Small intestine (tissue), 7 donors: ENCODE data around the gene PPP1R12B. TPM values are rescaled to one million over a fixed set of nuclear protein-coding genes. Genes with fewer than 3 reads are reported as not detected.

Experiments used
- DNase-seq, 2 donors: peaks; one replicate each; pipeline versions ENCODE4 v3.0.0 to v3.0.0-alpha.2; 2013
- FAIRE-seq: peaks from 2 replicates; lab custom pipeline; 2012; peaks lifted over from hg19 to GRCh38; lab: Jason Lieb, UNC
- H3K27ac ChIP-seq, 3 donors: one replicate each; pipeline ENCODE4 v1.5.1; 2013; ENCODE audit warnings: low read length in 2 of 3, mild to moderate bottlenecking in 2 of 3, control low read depth in 1 of 3, inconsistent platforms in 1 of 3, low read depth in 1 of 3, moderate library complexity in 1 of 3
- H3K27me3 ChIP-seq, 3 donors: one replicate each; pipeline ENCODE4 v1.6.1; 2013; ENCODE audit warnings: low read length in 3 of 3, inconsistent platforms in 1 of 3; ENCODE audit not compliant: control insufficient read depth in 3 of 3, insufficient read depth in 3 of 3
- H3K36me3 ChIP-seq, 3 donors: one replicate each; pipeline ENCODE4 v1.6.1; 2013; ENCODE audit warnings: low read length in 3 of 3, inconsistent platforms in 1 of 3, low read depth in 1 of 3, mild to moderate bottlenecking in 1 of 3, moderate library complexity in 1 of 3; ENCODE audit not compliant: control insufficient read depth in 3 of 3, insufficient read depth in 2 of 3
- H3K4me1 ChIP-seq, 3 donors: one replicate each; pipeline ENCODE4 v1.6.1; 2013; ENCODE audit warnings: low read length in 2 of 3, inconsistent platforms in 1 of 3, low read depth in 1 of 3, mild to moderate bottlenecking in 1 of 3, moderate library complexity in 1 of 3; ENCODE audit not compliant: control insufficient read depth in 3 of 3, insufficient read depth in 2 of 3
- H3K4me3 ChIP-seq, 3 donors: one replicate each; pipeline ENCODE4 v1.5.1; 2013; ENCODE audit warnings: low read length in 3 of 3, control low read depth in 1 of 3, inconsistent platforms in 1 of 3, low read depth in 1 of 3, mild to moderate bottlenecking in 1 of 3, moderate library complexity in 1 of 3
- H3K9me3 ChIP-seq, 2 donors: one replicate each; pipeline ENCODE4 v1.6.1; 2013; ENCODE audit warnings: low read depth in 1 of 2, low read length in 1 of 2; ENCODE audit not compliant: control insufficient read depth in 2 of 2, insufficient read depth in 1 of 2
- WGBS, 3 donors: extraction: QIAGEN DNeasy Blood & Tissue Kit; methylation state at CpG; one replicate each; pipeline ENCODE4 v1.1.7; 2013; 5-methylcytosine and 5-hydroxymethylcytosine counted together
- polyA plus RNA-seq, 4 donors: library from polyadenylated mRNA; stranded (reverse) in 3 of 4; unstranded in 1 of 4; fragments of 200-250 nt in 3 of 4; fragments of 120-200 nt in 1 of 4; gene quantifications; one replicate each; pipeline versions ENCODE4 v1.2.1 to v1.2.3, GENCODE V29; 2013
- donor health status: healthy with polysubstance abuse.
- donor health status: control.
- donor health status: control.
- donor health status: Bipolar disorder and iron deficiency.
- donor health status: healthy.

The PPP1R12B gene
- polyA plus RNA-seq, 4 donors, result 1.1 to 18.1 (median 8.6) TPM

DNA sequence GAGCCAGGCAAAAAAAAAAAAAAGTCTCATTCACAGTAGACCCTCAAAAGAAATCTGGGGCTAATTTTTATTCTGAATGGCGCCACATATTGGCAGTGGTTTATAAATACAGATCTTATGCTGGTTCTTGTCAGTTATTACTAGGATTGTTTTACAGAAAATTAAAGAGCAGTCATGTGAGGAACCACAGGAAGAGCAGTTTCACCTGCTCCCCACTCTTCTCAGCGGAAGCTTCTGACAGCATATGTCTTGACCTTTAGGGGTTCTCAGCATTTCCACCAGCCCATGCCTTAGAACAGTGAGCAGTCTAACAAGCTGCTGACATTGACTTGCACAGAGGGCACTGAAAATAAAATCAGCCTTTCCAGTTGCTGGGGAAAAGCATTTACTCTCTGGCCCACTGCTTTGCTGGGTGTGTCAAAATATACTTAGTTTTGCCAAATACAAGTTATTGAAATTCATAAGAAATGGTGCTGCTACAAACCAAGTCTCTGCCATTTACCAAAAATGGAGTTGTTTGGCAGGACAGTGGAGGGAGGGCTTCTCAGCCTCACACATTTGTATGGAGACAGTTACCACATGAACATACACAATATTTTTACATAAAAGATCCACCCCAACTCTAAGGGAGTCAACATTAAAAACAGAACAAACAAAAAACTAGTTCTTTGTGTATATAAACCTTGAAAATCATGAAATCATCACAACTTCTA lies 217.5 kb downstream of the PPP1R12B start:
- no peak for FAIRE-seq
- H3K4me1 ChIP-seq, result peaks cover 0 to 6% (median 0%) of the 10 kb centered on the region in 3 donors
- no peak overlapping the region for H3K4me3 ChIP-seq
- WGBS, 3 donors, result 72 to 88% (median 84%) methylated on average over 2 of the region's 2 CpGs
- no peaks in the 10 kb centered on the region for H3K27me3 ChIP-seq
- H3K27ac ChIP-seq, result no peak overlapping the region
- no peaks in the 10 kb centered on the region for H3K9me3 ChIP-seq
- no peak for DNase-seq
- H3K36me3 ChIP-seq, result peaks cover 2 to 6% (median 3%) of the 10 kb centered on the region in 3 donors

DNA sequence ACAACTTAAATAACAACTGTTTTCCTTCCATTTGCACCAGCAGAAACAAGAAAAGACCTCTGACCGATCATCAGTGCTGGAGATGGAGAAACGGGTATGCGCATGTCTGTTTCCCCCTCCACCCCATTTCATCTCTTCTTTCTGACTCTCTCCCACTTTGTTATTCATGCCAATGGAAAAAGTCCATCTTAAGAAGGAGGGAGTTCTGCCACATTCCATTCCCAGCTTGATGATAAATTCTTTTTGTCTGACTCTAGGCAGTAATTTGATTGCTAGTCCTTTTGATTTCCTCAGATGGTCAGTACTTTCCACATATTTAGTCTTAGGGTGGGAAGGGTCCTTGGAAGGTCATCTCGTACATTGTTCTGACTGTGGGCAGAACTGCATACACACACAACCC lies 219.2 kb downstream of the PPP1R12B start:
- no peak for DNase-seq
- Histone ChIP-seq H3K9me3 (no peaks in the 10 kb centered on the region), H3K27ac (peak overlapping the region in 1 of 3 donors; percentile 48), H3K4me1 (peaks cover 0 to 6% (median 0%) of the 10 kb centered on the region in 3 donors), H3K36me3 (peaks cover 2 to 8% (median 5%) of the 10 kb centered on the region in 3 donors), H3K27me3 (no peaks in the 10 kb centered on the region), H3K4me3 (no peak overlapping the region)
- FAIRE-seq, result no peak
- 77 to 96% (median 94%) methylated on average over 4 of the region's 4 CpGs for WGBS, 3 donors

DNA sequence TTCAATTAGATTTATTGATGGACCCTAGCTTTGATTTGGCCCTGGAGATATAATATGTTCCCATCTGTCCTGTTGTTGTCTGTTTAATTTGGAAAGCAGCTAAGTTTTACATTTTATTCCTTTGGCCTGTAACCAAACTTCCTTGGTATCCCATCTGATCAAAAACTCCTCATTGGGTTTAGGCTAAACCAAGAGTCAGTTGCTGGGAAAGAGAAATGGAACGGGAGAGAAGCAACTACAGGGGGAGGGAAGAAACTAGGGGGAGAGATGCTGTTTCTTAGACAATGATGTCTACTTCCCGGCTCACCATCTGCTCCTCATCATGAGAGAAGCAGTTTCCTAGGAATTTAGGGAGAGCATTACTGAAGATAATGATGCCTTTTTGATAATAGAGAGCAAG lies 219.9 kb downstream of the PPP1R12B start:
- Histone ChIP-seq H3K4me1 (peaks cover 0 to 6% (median 0%) of the 10 kb centered on the region in 3 donors), H3K27ac (no peak overlapping the region), H3K4me3 (no peak overlapping the region), H3K9me3 (no peaks in the 10 kb centered on the region), H3K36me3 (peaks cover 0 to 8% (median 5%) of the 10 kb centered on the region in 3 donors), H3K27me3 (no peaks in the 10 kb centered on the region)
- FAIRE-seq (no peak), DNase-seq (no peak)
- WGBS, 3 donors, result 70 to 88% (median 83%) methylated on average over 2 of the region's 2 CpGs

DNA sequence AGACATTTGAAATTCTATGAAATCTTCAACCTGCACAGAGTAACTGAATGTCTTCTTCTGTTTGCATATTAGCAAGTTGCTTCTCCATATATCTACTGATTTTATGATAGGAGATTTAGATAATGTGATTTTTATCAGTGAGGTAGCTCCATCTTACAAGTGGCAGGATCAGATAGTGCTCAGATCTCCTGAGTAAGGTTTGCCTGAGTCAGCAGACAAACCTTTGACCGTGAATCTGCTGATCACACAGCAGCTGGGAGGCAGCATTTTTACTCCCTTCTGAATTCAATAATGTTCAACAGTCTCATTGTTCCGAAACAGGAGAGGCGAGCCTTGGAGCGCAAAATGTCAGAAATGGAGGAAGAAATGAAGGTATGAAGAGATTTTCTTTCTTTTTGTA lies 220.3 kb downstream of the PPP1R12B start:
- no peaks in the 10 kb centered on the region for H3K27me3 ChIP-seq
- H3K36me3 ChIP-seq, result peaks cover 0 to 6% (median 5%) of the 10 kb centered on the region in 3 donors
- H3K9me3 ChIP-seq, result no peaks in the 10 kb centered on the region
- peaks cover 0 to 6% (median 0%) of the 10 kb centered on the region in 3 donors for H3K4me1 ChIP-seq
- FAIRE-seq (no peak), DNase-seq (peak in 1 of 2 donors; percentile 39)
- WGBS, 3 donors, result 68 to 86% (median 77%) methylated on average over 4 of the region's 4 CpGs
- H3K27ac ChIP-seq, result no peak overlapping the region
- no peak overlapping the region for H3K4me3 ChIP-seq

DNA sequence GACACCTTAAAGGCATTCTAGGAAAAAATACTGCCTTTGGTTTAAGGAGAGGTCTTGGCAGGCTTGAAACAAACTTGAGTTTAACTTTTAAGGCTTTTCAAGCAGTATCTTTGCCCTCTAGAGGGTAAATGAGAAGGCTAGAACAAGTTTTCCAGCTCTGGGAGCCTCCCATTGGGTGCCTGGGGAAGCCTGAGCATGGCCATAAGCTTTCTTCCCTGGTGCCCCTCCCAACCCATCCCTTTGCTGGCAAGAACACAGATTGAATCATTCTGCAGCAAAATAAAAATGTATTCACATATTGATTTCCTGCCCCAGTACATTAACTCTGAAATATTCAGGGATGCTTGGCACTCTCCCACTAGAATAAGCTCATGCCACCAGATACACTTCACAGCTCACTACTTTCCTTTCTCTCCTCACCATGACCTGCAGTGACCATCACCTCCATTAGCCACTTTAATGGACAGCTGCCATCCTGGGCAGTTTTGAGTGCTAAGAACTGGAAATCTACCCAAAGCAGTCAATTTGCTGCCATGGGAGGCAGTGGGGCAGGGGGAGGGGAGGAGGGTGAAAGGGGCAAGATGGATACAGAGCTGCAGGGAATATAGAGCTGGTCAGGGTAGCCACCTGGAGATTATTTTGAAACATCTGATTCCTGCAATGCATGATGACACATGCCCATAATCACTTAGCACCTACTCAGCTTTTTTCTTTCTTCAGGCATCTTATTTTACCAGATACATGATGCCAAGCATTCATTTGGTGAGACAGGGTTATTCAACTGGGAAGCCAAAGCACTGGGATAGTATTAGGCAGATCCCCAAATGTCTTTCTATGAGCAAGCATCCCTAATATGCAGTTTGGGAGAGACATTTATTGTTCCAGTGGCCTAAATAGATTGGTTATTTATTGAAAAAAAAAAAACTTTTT lies 221.2 kb downstream of the PPP1R12B start:
- peaks cover 0 to 6% (median 5%) of the 10 kb centered on the region in 3 donors for H3K36me3 ChIP-seq
- H3K4me1 ChIP-seq, result peaks cover 0 to 6% (median 0%) of the 10 kb centered on the region in 3 donors
- DNase-seq (no peak), FAIRE-seq (no peak)
- no peak overlapping the region for H3K27ac ChIP-seq
- H3K27me3 ChIP-seq, result no peaks in the 10 kb centered on the region
- H3K4me3 ChIP-seq, result no peak overlapping the region
- no peaks in the 10 kb centered on the region for H3K9me3 ChIP-seq

DNA sequence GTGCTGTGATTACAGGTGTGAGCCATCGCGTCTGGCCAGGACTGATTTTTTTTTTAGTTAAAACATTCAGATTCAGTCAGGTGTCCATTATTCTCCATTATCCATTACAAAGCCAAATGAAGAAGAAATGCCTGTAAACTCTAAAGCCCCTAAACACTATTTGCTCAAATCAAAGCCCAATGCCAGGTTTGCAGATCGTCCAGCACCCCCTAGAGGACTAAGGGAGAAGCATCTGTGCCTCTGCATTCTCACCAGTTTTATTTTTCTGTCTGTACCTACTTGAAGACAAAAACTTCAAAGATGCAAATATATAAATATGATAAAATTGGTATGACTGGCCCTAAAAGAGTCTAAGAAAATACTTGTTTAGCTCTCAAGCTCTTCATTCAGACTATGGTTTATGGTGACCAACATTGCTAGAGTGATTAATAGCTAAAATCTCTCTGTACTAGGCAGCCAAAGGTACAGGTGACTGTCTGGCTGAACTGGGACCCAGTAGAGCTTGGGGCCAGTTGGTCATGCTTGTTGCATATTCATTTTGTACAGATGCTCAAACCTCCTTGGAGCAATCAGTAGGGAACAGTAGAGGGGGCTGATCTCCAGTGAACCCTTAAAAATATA lies 223.3 kb downstream of the PPP1R12B start:
- Histone ChIP-seq H3K27me3 (no peaks in the 10 kb centered on the region), H3K36me3 (peaks cover 5 to 13% (median 6%) of the 10 kb centered on the region in 3 donors), H3K9me3 (no peaks in the 10 kb centered on the region), H3K4me3 (no peak overlapping the region), H3K27ac (no peak overlapping the region), H3K4me1 (peaks cover 0 to 2% (median 1%) of the 10 kb centered on the region in 3 donors)
- 63 to 69% (median 67%) methylated on average over 3 of the region's 3 CpGs for WGBS, 3 donors
- no peak for FAIRE-seq
- DNase-seq, result peak; percentile 35 to 38

DNA sequence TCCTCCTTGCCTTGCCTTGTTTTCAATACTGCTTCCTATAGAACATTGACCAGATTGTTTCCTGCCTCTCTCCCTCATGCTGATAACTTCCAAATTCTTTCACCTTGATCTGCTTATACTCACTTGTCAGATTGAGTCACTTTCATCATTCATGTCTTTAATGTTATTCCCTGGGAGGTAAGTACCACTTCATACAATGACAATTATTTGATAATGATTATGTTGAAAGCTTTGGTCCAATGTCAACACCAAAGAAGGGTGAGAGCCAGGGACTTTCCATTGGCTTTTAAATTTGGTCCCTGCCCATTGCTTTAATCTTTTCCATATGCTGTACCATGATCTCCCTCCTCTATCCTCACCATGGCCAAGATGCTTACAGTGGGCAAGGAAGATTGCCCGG lies 224.4 kb downstream of the PPP1R12B start:
- FAIRE-seq (no peak), DNase-seq (no peak)
- 92 to 100% (median 96%) methylated on average over 1 of the region's 1 CpG for WGBS, 3 donors
- Histone ChIP-seq H3K27ac (no peak overlapping the region), H3K9me3 (no peaks in the 10 kb centered on the region), H3K4me1 (peaks cover 0 to 7% (median 2%) of the 10 kb centered on the region in 3 donors), H3K27me3 (no peaks in the 10 kb centered on the region), H3K4me3 (no peak overlapping the region), H3K36me3 (peaks cover 5 to 13% (median 6%) of the 10 kb centered on the region in 3 donors)
